Measurements from ENCODE around the gene MAP10.

MAP10 gene

DNA sequence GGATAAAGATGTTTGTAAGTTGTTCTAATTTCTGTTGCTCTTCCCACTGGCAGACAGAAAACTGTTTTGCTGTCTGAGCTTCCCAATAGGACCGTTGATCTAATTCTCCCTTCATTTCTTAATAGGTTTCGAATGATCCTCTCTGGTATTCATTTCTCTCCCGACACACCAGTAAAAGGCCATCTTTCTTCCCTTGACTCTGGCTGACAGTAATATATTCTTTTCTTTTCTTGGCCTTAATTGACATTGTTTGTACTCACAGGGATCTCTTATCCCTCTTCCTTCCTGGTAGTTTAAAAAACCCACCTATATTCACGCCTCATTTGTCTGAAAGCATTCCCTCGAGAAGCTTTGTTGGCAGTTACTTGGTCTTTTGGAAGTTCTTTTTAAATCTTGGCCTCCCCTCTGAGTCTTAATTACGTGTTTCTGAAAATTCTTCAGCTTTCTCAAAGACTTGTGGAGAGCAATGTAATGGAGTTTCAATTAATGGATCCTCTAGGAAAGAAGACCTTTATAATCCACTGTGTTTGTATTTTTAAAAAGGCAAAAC lies 40.3 kb downstream of the MAP10 start:
- intact Hi-C loops (cut with DNase I; ENCODE audit: low total_unique reads) = no loop called here
- no peaks in the 10 kb centered on the region for H3K27me3 ChIP-seq
- H3K36me3 ChIP-seq = no peaks in the 10 kb centered on the region
- TF ChIP-seq, protein P1, sequence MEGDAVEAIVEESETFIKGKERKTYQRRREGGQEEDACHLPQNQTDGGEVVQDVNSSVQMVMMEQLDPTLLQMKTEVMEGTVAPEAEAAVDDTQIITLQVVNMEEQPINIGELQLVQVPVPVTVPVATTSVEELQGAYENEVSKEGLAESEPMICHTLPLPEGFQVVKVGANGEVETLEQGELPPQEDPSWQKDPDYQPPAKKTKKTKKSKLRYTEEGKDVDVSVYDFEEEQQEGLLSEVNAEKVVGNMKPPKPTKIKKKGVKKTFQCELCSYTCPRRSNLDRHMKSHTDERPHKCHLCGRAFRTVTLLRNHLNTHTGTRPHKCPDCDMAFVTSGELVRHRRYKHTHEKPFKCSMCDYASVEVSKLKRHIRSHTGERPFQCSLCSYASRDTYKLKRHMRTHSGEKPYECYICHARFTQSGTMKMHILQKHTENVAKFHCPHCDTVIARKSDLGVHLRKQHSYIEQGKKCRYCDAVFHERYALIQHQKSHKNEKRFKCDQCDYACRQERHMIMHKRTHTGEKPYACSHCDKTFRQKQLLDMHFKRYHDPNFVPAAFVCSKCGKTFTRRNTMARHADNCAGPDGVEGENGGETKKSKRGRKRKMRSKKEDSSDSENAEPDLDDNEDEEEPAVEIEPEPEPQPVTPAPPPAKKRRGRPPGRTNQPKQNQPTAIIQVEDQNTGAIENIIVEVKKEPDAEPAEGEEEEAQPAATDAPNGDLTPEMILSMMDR (IDR thresholded peaks at IDR 0.05) = no peak
- no peak overlapping the region for H3K4me3 ChIP-seq
- no peak overlapping the region for H3K27ac ChIP-seq
- DNase-seq = no peak
- peaks cover 0 to 2% (median 0%) of the 10 kb centered on the region in 3 donors for H3K9me3 ChIP-seq
- no peaks in the 10 kb centered on the region for H3K4me1 ChIP-seq

DNA sequence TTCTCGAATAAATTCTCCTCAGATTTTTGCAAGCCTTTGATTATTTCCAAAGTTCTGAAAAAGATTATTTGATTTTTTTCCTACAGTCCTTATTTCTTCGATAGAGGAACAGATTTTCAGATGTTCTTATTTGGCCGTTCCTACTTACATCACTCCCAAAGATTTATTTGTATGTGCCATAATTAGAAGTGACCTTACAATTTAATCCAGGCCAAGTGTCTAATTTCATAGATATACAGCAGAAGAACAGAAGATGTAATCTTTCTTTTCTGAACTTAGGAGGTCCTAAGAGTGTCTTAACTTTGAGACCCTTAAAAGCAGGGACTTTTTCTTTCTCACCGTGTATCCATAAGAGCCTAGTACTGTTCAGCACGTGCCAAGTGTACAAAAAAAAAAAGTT lies 46.3 kb downstream of the MAP10 start:
- TF ChIP-seq, protein P1 (IDR thresholded peaks at IDR 0.05) = no peak
- Histone ChIP-seq H3K27ac (no peak overlapping the region), H3K36me3 (no peaks in the 10 kb centered on the region), H3K27me3 (peaks cover 0 to 2% of the 10 kb centered on the region in 2 donors), H3K4me3 (no peak overlapping the region), H3K4me1 (no peaks in the 10 kb centered on the region), H3K9me3 (no peaks in the 10 kb centered on the region)
- intact Hi-C loops (cut with DNase I; ENCODE audit: low total_unique reads) = no loop called here
- no peak for DNase-seq

DNA sequence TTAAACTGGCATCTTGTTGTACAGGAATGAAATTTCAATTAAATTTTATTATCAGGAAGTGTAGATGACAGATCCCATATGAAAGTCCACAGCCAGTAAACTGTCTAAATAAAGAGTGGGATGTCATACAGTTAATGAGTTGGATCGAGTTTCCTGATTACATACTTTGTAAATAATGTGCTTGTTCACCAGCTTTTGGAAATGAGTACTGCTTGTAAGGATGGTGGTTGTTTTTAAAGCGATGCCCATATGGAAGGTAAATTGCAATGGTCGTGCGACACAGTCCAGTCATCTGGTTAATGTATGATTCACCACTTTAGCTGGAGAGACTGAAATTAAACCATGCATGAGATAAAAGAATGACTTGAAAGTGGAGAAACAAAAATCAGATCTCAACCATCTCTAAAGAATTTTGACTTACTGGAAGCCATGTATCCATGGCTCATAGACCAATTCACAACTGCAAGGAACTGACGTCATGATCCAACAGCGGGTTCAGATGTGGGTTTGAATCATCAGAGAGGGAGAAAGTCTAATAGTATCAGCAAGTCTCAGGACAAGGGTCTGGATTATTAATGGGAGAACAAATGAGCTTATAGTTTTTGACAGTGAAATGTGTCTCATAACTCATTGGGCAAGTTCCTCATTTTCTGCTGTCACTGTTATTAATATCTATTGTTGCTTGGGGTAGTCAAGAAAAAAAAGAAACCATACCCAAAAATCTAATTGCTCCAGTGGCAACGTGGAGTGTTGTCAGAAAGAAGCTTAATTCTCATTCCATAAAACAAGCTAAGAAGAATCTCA lies 49.0 kb downstream of the MAP10 start:
- H3K9me3 ChIP-seq = no peaks in the 10 kb centered on the region
- H3K4me1 ChIP-seq = no peaks in the 10 kb centered on the region
- TF ChIP-seq, protein P1 (IDR thresholded peaks at IDR 0.05) = no peak
- no peak overlapping the region for H3K27ac ChIP-seq
- peaks cover 0 to 2% of the 10 kb centered on the region in 2 donors for H3K27me3 ChIP-seq
- H3K4me3 ChIP-seq = no peak overlapping the region
- intact Hi-C loops (cut with DNase I; ENCODE audit: low total_unique reads) = no loop called here
- H3K36me3 ChIP-seq = no peaks in the 10 kb centered on the region
- no peak for DNase-seq

DNA sequence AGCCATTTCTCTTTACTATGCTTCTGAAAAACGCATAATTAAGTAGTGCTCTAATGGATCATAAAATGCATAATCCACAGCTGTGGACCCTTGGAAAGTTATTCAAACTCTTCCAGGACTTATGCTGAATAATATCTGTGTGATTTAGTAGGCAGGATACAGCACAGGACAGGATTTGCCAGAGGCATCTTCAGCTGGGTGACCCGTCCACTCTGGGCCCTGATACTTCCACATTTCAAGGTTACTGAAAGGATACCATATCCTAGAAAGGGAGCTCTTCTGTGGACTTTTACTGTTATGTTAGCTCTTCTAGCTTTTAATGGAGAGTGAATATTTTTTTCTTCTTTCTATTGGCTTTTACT lies 49.6 kb downstream of the MAP10 start:
- intact Hi-C loops (cut with DNase I; ENCODE audit: low total_unique reads) = no loop called here
- Histone ChIP-seq H3K9me3 (no peaks in the 10 kb centered on the region), H3K4me1 (no peaks in the 10 kb centered on the region), H3K27ac (no peak overlapping the region), H3K27me3 (peaks cover 0 to 2% of the 10 kb centered on the region in 2 donors), H3K36me3 (no peaks in the 10 kb centered on the region), H3K4me3 (no peak overlapping the region)
- no peak for DNase-seq
- TF ChIP-seq, protein P1 (IDR thresholded peaks at IDR 0.05) = no peak

DNA sequence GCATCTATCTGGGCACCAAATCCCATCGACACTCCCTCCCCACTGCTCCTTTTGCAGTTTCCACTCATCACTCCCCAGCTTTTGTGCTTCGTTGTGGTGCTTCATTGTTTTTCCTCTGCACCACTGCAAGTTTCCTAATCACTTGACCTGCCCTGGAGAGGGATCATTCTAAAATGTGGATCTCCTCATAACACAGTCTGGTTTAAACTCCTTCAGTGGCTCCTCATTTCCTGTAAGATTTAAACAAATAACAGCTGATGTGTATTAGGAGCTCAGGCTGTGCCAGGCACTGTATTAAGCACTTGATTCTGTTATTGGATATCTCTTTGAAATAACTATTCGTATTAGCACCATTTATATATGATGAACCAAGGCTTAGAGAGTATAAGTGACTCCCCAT lies 51.3 kb downstream of the MAP10 start:
- H3K4me1 ChIP-seq = no peaks in the 10 kb centered on the region
- H3K27me3 ChIP-seq = peaks cover 0 to 2% of the 10 kb centered on the region in 2 donors
- no peak for DNase-seq
- no peak overlapping the region for H3K27ac ChIP-seq
- TF ChIP-seq, protein P1 (IDR thresholded peaks at IDR 0.05) = no peak
- H3K36me3 ChIP-seq = no peaks in the 10 kb centered on the region
- intact Hi-C loops (cut with DNase I; ENCODE audit: low total_unique reads) = no loop called here
- no peak overlapping the region for H3K4me3 ChIP-seq
- no peaks in the 10 kb centered on the region for H3K9me3 ChIP-seq
